ENCODE data around the gene SMTNL2. TPM values are rescaled to one million over a fixed set of nuclear protein-coding genes. Genes with fewer than 3 reads are reported as not detected.
A peak's percentile ranks its signal among the peaks of the same experiment; 100 is the strongest.

The SMTNL2 gene
- total and polyA plus RNA-seq, 2 experiments from 2014 or later = 41.5 to 106 TPM

DNA sequence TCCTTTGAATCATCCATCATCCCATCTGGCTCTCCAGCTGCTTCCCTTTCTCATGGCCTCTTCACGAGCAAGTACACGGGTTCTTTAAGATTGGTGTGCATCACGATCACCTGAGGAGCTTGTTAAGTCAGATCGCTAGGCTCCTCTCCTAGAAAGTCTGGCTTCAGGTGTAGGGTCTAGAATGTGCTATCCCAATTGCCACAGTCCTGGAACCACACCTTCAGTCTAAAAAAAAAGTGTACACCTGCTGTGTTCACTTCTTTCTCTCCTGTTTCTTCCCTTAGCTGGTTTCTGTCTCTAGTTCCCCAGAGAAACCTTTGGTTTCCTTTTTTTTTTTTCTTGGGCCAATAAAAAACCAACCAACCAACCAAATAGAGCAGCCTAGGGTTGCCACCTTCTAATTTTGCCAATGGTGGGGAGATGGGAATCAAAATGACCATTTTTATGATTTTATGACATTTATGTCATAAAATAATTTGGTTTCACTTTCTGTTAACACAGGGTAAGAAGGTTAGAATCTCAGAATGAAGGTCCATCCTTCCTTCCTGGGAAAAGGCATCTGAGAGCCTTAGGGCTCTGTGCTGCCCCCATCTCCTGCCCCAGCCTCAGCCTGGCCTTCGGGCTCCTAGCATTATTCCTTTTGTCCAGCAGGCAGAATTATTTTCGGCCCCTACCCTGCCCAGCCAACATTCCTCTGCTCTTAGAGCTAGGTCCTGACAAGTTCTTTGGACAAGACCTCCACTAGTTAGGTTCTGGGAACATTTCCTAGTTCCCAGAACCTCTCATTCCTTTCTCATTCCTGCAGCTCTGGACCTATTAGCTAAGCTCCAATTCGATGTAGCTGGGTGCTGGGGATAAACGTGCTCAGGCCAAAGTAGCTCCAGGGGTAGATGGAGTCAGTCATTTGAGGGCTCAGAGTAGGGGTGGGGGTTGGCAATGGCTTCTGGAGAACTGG, 22.0 kb upstream of the SMTNL2 start:
- H3K27me3 ChIP-seq = no peaks in the 10 kb centered on the region
- no peaks in the 10 kb centered on the region for H4K20me1 ChIP-seq (ENCODE audit: insufficient read depth, poor library complexity, severe bottlenecking)
- no peak overlapping the region for H3K27ac ChIP-seq
- H3K9me2 ChIP-seq (replicated peaks; ENCODE audit: insufficient read depth) = no peaks in the 10 kb centered on the region
- no peak overlapping the region for H2AFZ ChIP-seq
- H3K36me3 ChIP-seq (replicated peaks; ENCODE audit: insufficient read depth, low read depth) = no peaks in the 10 kb centered on the region
- H3K4me2 ChIP-seq = no peak overlapping the region
- H3K4me3 ChIP-seq = no peak overlapping the region
- H3K79me2 ChIP-seq = no peaks in the 10 kb centered on the region
- TF ChIP-seq EZH2phosphoT487 (IDR thresholded peaks at IDR 0.05; ENCODE audit: low read depth, severe bottlenecking, unreplicated experiment) = no peak
- TF ChIP-seq EZH2 (IDR thresholded peaks at IDR 0.05; ENCODE audit: borderline replicate concordance) = no peak
- TF ChIP-seq, protein P1, sequence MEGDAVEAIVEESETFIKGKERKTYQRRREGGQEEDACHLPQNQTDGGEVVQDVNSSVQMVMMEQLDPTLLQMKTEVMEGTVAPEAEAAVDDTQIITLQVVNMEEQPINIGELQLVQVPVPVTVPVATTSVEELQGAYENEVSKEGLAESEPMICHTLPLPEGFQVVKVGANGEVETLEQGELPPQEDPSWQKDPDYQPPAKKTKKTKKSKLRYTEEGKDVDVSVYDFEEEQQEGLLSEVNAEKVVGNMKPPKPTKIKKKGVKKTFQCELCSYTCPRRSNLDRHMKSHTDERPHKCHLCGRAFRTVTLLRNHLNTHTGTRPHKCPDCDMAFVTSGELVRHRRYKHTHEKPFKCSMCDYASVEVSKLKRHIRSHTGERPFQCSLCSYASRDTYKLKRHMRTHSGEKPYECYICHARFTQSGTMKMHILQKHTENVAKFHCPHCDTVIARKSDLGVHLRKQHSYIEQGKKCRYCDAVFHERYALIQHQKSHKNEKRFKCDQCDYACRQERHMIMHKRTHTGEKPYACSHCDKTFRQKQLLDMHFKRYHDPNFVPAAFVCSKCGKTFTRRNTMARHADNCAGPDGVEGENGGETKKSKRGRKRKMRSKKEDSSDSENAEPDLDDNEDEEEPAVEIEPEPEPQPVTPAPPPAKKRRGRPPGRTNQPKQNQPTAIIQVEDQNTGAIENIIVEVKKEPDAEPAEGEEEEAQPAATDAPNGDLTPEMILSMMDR (IDR thresholded peaks at IDR 0.05; ENCODE audit: poor library complexity) = no peak
- H3K4me1 ChIP-seq (ENCODE audit: insufficient read depth) = peaks cover 4% of the 10 kb centered on the region
- DNase-seq (ENCODE audit: low spot score) = no peak
- H3K9me3 ChIP-seq (ENCODE audit: low read depth) = no peaks in the 10 kb centered on the region
- 76% methylated on average over 8 of the region's 8 CpGs for WGBS (ENCODE audit: low lambda C conversion rate, missing lambda C conversion rate)

- H2AFZ ChIP-seq = no peak overlapping the region
Measured at GRCh38 chr17:4565209-4566141, 18.9 kb upstream of the SMTNL2 start.

GRCh38 chr17:4566785-4567184, 17.5 kb upstream of the SMTNL2 start:
- Histone ChIP-seq H3K27me3 (no peaks in the 10 kb centered on the region), H2AFZ (no peak overlapping the region), H3K9me2 (replicated peaks; ENCODE audit: insufficient read depth) (no peaks in the 10 kb centered on the region), H3K9me3 (ENCODE audit: low read depth) (no peaks in the 10 kb centered on the region), H3K4me1 (ENCODE audit: insufficient read depth) (peaks cover 5% of the 10 kb centered on the region), H3K79me2 (no peaks in the 10 kb centered on the region), H3K4me2 (no peak overlapping the region), H3K36me3 (replicated peaks; ENCODE audit: insufficient read depth, low read depth) (no peaks in the 10 kb centered on the region), H4K20me1 (ENCODE audit: insufficient read depth, poor library complexity, severe bottlenecking) (no peaks in the 10 kb centered on the region), H3K27ac (no peak overlapping the region), H3K4me3 (no peak overlapping the region)
- peak; percentile 84 for DNase-seq (ENCODE audit: low spot score)
- 12% methylated on average over 5 of the region's 5 CpGs for WGBS (ENCODE audit: low lambda C conversion rate, missing lambda C conversion rate)
- no peak for TF ChIP-seq EZH2phosphoT487 (IDR thresholded peaks at IDR 0.05; ENCODE audit: low read depth, severe bottlenecking, unreplicated experiment)
- TF ChIP-seq, protein P1 (IDR thresholded peaks at IDR 0.05; ENCODE audit: poor library complexity) = peak; percentile 84
- TF ChIP-seq EZH2 (IDR thresholded peaks at IDR 0.05; ENCODE audit: borderline replicate concordance) = no peak

More at GRCh38 chr17:4565209-4566141, 18.9 kb upstream of the SMTNL2 start:
- 36% methylated on average over 16 of the region's 16 CpGs for WGBS (ENCODE audit: low lambda C conversion rate, missing lambda C conversion rate)
- Histone ChIP-seq H4K20me1 (ENCODE audit: insufficient read depth, poor library complexity, severe bottlenecking) (no peaks in the 10 kb centered on the region), H3K9me3 (ENCODE audit: low read depth) (no peaks in the 10 kb centered on the region), H3K4me3 (no peak overlapping the region), H3K27ac (no peak overlapping the region), H3K27me3 (no peaks in the 10 kb centered on the region), H3K4me1 (ENCODE audit: insufficient read depth) (peaks cover 5% of the 10 kb centered on the region), H3K4me2 (no peak overlapping the region), H3K9me2 (replicated peaks; ENCODE audit: insufficient read depth) (no peaks in the 10 kb centered on the region), H3K79me2 (no peaks in the 10 kb centered on the region), H3K36me3 (replicated peaks; ENCODE audit: insufficient read depth, low read depth) (no peaks in the 10 kb centered on the region)
- TF ChIP-seq EZH2 (IDR thresholded peaks at IDR 0.05; ENCODE audit: borderline replicate concordance) (no peak), EZH2phosphoT487 (IDR thresholded peaks at IDR 0.05; ENCODE audit: low read depth, severe bottlenecking, unreplicated experiment) (no peak)
- TF ChIP-seq, protein P1 (IDR thresholded peaks at IDR 0.05; ENCODE audit: poor library complexity) = peak; percentile 93
- peak; percentile 92 for DNase-seq (ENCODE audit: low spot score)
